Measurements from ENCODE around the gene TNK1.

DNA sequence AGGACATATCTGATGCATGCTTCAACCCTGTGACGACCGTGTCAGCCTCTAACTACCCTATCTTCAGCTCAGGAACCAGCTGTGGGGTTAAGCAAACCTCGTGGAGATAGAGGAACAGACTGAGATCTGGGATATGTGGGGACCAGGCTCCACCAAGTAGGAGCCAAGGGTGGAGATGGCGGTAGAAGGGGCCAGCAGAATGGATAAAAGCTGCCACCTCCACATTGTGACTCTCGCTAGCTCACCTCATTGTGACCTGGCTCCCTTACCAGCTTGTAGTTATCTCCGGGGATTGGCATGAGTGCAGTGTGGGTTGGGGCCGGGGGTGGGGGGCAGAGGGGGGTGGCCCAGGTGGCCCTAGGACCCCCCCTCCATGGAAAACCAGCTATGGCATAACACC, 44.4 kb downstream of the TNK1 start, which contains the start of gene SPEM2:
- TF ChIP-seq EZH2 (IDR thresholded peaks at IDR 0.05) = no peak
- TF ChIP-seq, protein P1, sequence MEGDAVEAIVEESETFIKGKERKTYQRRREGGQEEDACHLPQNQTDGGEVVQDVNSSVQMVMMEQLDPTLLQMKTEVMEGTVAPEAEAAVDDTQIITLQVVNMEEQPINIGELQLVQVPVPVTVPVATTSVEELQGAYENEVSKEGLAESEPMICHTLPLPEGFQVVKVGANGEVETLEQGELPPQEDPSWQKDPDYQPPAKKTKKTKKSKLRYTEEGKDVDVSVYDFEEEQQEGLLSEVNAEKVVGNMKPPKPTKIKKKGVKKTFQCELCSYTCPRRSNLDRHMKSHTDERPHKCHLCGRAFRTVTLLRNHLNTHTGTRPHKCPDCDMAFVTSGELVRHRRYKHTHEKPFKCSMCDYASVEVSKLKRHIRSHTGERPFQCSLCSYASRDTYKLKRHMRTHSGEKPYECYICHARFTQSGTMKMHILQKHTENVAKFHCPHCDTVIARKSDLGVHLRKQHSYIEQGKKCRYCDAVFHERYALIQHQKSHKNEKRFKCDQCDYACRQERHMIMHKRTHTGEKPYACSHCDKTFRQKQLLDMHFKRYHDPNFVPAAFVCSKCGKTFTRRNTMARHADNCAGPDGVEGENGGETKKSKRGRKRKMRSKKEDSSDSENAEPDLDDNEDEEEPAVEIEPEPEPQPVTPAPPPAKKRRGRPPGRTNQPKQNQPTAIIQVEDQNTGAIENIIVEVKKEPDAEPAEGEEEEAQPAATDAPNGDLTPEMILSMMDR (IDR thresholded peaks at IDR 0.05) = no peak

Data from neural progenitor cell (in vitro differentiated cells).